ENCODE data around the gene MSI2. TPM values are rescaled to one million over a fixed set of nuclear protein-coding genes. Genes with fewer than 3 reads are reported as not detected.
A peak's percentile ranks its signal among the peaks of the same experiment; 100 is the strongest.

The MSI2 gene
- total and polyA plus RNA-seq, 9 of the 15 experiments (the other 6 are each of a cell fraction or from before 2014, with no cell fraction given): 4.6 to 61.8 (median 42.4) TPM

DNA sequence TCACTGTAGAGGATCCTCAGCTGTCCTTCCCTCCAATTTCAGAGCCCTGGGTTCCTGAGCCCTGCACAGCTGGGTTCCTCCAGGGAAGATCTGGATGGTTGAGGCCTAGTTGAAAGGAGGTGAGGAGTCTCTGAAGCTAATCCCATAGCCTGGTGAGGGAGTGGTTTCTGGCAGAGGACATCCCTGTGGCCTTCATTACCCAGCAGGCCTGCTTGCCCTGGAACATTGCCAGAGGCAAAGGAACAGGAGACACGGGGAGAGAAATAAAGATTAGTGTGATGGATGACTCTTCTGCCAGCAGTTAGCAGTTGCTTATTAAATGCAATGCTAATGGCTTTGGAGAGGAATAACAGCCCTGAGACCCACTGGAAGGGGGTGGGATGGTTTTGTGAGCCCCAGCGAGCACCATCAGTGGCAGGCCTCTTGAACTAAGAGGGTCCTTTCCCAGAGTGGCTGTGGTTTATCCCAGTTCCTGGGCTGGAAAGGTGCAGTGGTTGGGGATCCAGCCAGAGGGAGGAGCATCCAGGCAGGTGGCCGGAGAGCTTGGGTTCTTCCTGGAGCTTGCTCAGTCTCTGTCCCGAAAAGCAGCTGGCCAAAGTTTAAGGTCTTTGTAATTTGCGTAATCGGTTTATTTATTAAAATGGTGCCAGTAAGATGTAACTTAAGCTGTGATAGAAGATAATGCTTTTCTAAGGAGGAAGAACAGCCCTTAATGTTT is 279.1 kb downstream of the MSI2 start (continued):
- TF ChIP-seq, protein P1, sequence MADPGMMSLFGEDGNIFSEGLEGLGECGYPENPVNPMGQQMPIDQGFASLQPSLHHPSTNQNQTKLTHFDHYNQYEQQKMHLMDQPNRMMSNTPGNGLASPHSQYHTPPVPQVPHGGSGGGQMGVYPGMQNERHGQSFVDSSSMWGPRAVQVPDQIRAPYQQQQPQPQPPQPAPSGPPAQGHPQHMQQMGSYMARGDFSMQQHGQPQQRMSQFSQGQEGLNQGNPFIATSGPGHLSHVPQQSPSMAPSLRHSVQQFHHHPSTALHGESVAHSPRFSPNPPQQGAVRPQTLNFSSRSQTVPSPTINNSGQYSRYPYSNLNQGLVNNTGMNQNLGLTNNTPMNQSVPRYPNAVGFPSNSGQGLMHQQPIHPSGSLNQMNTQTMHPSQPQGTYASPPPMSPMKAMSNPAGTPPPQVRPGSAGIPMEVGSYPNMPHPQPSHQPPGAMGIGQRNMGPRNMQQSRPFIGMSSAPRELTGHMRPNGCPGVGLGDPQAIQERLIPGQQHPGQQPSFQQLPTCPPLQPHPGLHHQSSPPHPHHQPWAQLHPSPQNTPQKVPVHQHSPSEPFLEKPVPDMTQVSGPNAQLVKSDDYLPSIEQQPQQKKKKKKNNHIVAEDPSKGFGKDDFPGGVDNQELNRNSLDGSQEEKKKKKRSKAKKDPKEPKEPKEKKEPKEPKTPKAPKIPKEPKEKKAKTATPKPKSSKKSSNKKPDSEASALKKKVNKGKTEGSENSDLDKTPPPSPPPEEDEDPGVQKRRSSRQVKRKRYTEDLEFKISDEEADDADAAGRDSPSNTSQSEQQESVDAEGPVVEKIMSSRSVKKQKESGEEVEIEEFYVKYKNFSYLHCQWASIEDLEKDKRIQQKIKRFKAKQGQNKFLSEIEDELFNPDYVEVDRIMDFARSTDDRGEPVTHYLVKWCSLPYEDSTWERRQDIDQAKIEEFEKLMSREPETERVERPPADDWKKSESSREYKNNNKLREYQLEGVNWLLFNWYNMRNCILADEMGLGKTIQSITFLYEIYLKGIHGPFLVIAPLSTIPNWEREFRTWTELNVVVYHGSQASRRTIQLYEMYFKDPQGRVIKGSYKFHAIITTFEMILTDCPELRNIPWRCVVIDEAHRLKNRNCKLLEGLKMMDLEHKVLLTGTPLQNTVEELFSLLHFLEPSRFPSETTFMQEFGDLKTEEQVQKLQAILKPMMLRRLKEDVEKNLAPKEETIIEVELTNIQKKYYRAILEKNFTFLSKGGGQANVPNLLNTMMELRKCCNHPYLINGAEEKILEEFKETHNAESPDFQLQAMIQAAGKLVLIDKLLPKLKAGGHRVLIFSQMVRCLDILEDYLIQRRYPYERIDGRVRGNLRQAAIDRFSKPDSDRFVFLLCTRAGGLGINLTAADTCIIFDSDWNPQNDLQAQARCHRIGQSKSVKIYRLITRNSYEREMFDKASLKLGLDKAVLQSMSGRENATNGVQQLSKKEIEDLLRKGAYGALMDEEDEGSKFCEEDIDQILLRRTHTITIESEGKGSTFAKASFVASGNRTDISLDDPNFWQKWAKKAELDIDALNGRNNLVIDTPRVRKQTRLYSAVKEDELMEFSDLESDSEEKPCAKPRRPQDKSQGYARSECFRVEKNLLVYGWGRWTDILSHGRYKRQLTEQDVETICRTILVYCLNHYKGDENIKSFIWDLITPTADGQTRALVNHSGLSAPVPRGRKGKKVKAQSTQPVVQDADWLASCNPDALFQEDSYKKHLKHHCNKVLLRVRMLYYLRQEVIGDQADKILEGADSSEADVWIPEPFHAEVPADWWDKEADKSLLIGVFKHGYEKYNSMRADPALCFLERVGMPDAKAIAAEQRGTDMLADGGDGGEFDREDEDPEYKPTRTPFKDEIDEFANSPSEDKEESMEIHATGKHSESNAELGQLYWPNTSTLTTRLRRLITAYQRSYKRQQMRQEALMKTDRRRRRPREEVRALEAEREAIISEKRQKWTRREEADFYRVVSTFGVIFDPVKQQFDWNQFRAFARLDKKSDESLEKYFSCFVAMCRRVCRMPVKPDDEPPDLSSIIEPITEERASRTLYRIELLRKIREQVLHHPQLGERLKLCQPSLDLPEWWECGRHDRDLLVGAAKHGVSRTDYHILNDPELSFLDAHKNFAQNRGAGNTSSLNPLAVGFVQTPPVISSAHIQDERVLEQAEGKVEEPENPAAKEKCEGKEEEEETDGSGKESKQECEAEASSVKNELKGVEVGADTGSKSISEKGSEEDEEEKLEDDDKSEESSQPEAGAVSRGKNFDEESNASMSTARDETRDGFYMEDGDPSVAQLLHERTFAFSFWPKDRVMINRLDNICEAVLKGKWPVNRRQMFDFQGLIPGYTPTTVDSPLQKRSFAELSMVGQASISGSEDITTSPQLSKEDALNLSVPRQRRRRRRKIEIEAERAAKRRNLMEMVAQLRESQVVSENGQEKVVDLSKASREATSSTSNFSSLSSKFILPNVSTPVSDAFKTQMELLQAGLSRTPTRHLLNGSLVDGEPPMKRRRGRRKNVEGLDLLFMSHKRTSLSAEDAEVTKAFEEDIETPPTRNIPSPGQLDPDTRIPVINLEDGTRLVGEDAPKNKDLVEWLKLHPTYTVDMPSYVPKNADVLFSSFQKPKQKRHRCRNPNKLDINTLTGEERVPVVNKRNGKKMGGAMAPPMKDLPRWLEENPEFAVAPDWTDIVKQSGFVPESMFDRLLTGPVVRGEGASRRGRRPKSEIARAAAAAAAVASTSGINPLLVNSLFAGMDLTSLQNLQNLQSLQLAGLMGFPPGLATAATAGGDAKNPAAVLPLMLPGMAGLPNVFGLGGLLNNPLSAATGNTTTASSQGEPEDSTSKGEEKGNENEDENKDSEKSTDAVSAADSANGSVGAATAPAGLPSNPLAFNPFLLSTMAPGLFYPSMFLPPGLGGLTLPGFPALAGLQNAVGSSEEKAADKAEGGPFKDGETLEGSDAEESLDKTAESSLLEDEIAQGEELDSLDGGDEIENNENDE (IDR thresholded peaks at IDR 0.05; ENCODE audit: low read depth, low read length): no peak
- 0 out of 2 replicates have a peak, but pooled peaks have one; percentile 21 for TF ChIP-seq ETV1 (tag; conservative IDR thresholded peaks at IDR 0.05; ENCODE audit: low read depth)
- TF ChIP-seq, protein P2, sequence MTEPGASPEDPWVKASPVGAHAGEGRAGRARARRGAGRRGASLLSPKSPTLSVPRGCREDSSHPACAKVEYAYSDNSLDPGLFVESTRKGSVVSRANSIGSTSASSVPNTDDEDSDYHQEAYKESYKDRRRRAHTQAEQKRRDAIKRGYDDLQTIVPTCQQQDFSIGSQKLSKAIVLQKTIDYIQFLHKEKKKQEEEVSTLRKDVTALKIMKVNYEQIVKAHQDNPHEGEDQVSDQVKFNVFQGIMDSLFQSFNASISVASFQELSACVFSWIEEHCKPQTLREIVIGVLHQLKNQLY (CRISPR knock-in tag; conservative IDR thresholded peaks at IDR 0.05): no peak
- no peak for TF ChIP-seq PHTF2 (CRISPR knock-in tag; IDR thresholded peaks at IDR 0.05)
- no peak for TF ChIP-seq HNRNPLL (IDR thresholded peaks at IDR 0.05; ENCODE audit: low read depth, low read length, poor library complexity, severe bottlenecking)
- TF ChIP-seq FOXJ2 (tag; IDR thresholded peaks at IDR 0.05): no peak
- TF ChIP-seq SOX6 (IDR thresholded peaks at IDR 0.05): no peak
- TF ChIP-seq TBL1XR1 (IDR thresholded peaks at IDR 0.05; ENCODE audit: low read length in 2 of 2): no peak
- TF ChIP-seq ZNF384 (IDR thresholded peaks at IDR 0.05; ENCODE audit: low read depth, low read length): no peak
- TF ChIP-seq PYGO2 (tag; IDR thresholded peaks at IDR 0.05): no peak
- TF ChIP-seq, protein P3, sequence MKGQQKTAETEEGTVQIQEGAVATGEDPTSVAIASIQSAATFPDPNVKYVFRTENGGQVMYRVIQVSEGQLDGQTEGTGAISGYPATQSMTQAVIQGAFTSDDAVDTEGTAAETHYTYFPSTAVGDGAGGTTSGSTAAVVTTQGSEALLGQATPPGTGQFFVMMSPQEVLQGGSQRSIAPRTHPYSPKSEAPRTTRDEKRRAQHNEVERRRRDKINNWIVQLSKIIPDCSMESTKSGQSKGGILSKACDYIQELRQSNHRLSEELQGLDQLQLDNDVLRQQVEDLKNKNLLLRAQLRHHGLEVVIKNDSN (CRISPR knock-in tag; IDR thresholded peaks at IDR 0.05): 0 out of 2 replicates have a peak, but pooled peaks have one; percentile 12
- TF ChIP-seq NR4A1 (CRISPR knock-in tag; IDR thresholded peaks at IDR 0.05): no peak
- no peak for TF ChIP-seq NR4A1 (tag; IDR thresholded peaks at IDR 0.05)

Measured in K562 (cell line).